K562 (cell line): Measurements from ENCODE around the gene ADAMTS14. TPM values are rescaled to one million over a fixed set of nuclear protein-coding genes. Genes with fewer than 3 reads are reported as not detected.

Source experiments
- CTCFL ChIP-seq: IDR thresholded peaks from 2 replicates; pipeline ENCODE4 v1.6.1; 2011; ENCODE audit warnings: borderline replicate concordance, low read depth, mild to moderate bottlenecking, moderate library complexity, low read length; ENCODE audit not compliant: insufficient read depth, poor library complexity, severe bottlenecking
- DACH1 ChIP-seq: fragments of 450-650 bp; IDR thresholded peaks from 2 replicates; pipeline ENCODE4 v1.6.1; 2018; ENCODE audit not compliant: partially characterized antibody
- DPF2 ChIP-seq: fragments of 450-650 bp; IDR thresholded peaks from 2 replicates; pipeline ENCODE4 v1.6.1; 2016
- EZH2 ChIP-seq: IDR thresholded peaks from 2 replicates; pipeline ENCODE4 v1.6.1; 2012; ENCODE audit warnings: low read depth, mild to moderate bottlenecking, inconsistent platforms, low read length, borderline replicate concordance
- FOXP1 ChIP-seq: sonication (generic); formaldehyde crosslinking; IDR thresholded peaks from 2 replicates; pipeline ENCODE4 v1.8.0; 2022; ENCODE audit warnings: mild to moderate bottlenecking, missing genetic modification reagents
- HDAC2 ChIP-seq: fragments of 450-650 bp; IDR thresholded peaks from 2 replicates; pipeline ENCODE4 v1.6.1; 2016; ENCODE audit warnings: mild to moderate bottlenecking
- HES1 ChIP-seq: fragments of 450-650 bp; IDR thresholded peaks from 2 replicates; pipeline ENCODE4 v1.6.1; 2016; ENCODE audit warnings: low read depth, mild to moderate bottlenecking, moderate library complexity
- MYC ChIP-seq, 2 experiments: fragments of 250-450 bp in 1 of 2; sonication (Bioruptor Pico) in 1 of 2; IDR thresholded peaks; 2 replicates each; pipeline versions ENCODE4 v1.5.1 to v1.6.1; 2012 to 2021; ENCODE audit warnings: low read depth in 2 of 2, borderline replicate concordance in 1 of 2, improper control_type of control experiment in 1 of 2, low read length in 1 of 2, mild to moderate bottlenecking in 1 of 2, moderate library complexity in 1 of 2
- NR2C2 ChIP-seq, 2 experiments: fragments of 200-800 bp in 1 of 2; sonication (Bioruptor generic) in 1 of 2; sonication (generic) in 1 of 2; formaldehyde crosslinking in 1 of 2; IDR thresholded peaks; 2 replicates each; pipeline versions ENCODE4 v1.6.1 to v1.8.0; 2016 to 2022; ENCODE audit warnings: mild to moderate bottlenecking in 1 of 2, missing compliant biosample characterization in 1 of 2, missing genetic modification characterization in 1 of 2, missing genetic modification reagents in 1 of 2
- NR4A1 ChIP-seq, 2 experiments: fragments of 250-450 bp in 1 of 2; fragments of 450-650 bp in 1 of 2; sonication (Bioruptor Pico) in 1 of 2; IDR thresholded peaks; 2 replicates each; pipeline versions ENCODE4 v1.4.0 to v1.6.1; 2016 to 2020; ENCODE audit warnings: mild to moderate bottlenecking in 2 of 2, missing compliant biosample characterization in 1 of 2, missing genetic modification characterization in 1 of 2, moderate library complexity in 1 of 2
- RBFOX2 ChIP-seq: fragments of 200-400 bp; formaldehyde crosslinking; IDR thresholded peaks from 2 replicates; pipeline ENCODE4 v1.6.1; 2017; ENCODE audit warnings: low read depth, mild to moderate bottlenecking, low read length, moderate library complexity
- REST ChIP-seq, 2 experiments: fragments of 450-650 bp; formaldehyde crosslinking in 1 of 2; IDR thresholded peaks; 2 replicates each; pipeline versions ENCODE4 v1.4.0 to v1.6.1; 2014 to 2020; ENCODE audit warnings: mild to moderate bottlenecking in 2 of 2, borderline replicate concordance in 1 of 2, low read depth in 1 of 2
- ZNF589 ChIP-seq: fragments of 200-800 bp; sonication (Bioruptor generic); IDR thresholded peaks from 2 replicates; pipeline ENCODE4 v1.6.1; 2016; ENCODE audit warnings: low read depth, missing genetic modification characterization, missing compliant biosample characterization
- polyA plus RNA-seq, 8 experiments: library from polyadenylated mRNA; depleted of rRNA in 4 of 8; stranded (reverse) in 5 of 8; unstranded in 3 of 8; fragments of >200 nt; fragmentation: Nextera tagmentation in 2 of 8; fragmentation: Illumina TruSeq in 1 of 8; extraction: Ambion mirVana in 2 of 8; extraction: Trizol in 1 of 8; gene quantifications; 2 replicates each; pipeline versions ENCODE4 v1.2.1 to v1.2.3, GENCODE V29; 2011 to 2014; ENCODE audit warnings: inconsistent platforms in 1 of 8, missing spikeins in 1 of 8
- total RNA-seq, 7 experiments: library from RNA; depleted of rRNA in 6 of 7; stranded (reverse); fragments of >200 nt in 6 of 7; fragmentation: Illumina TruSeq in 2 of 7; extraction: Trizol in 2 of 7; gene quantifications; 2 replicates each; pipeline versions ENCODE4 v1.2.1 to v1.2.3, GENCODE V29; 2011 to 2021; ENCODE audit warnings: low replicate concordance in 1 of 7

The ADAMTS14 gene
- total and polyA plus RNA-seq, 9 of the 15 experiments (the other 6 are each of a cell fraction or from before 2014, with no cell fraction given) = 0.04 to 37.4 (median 15.9) TPM

- TF ChIP-seq MYC (IDR thresholded peaks at IDR 0.05; ENCODE audit: low read depth, low read length) (peak; percentile 59; the same call in 1 of the 2 replicates), MYC (CRISPR knock-in tag; IDR thresholded peaks at IDR 0.05; ENCODE audit: borderline replicate concordance, low read depth) (peak; percentile 9; the same call in 1 of the 2 replicates), HDAC2 (peak; percentile 49; the same call in 1 of the 2 replicates), NR4A1 (CRISPR knock-in tag; IDR thresholded peaks at IDR 0.05) (no peak), NR4A1 (tag; IDR thresholded peaks at IDR 0.05) (0 out of 2 replicates have a peak, but pooled peaks have one; percentile 61), DACH1 (peak; percentile 91), RBFOX2 (peak; percentile 46; the same call in 1 of the 2 replicates), REST (IDR thresholded peaks at IDR 0.05; ENCODE audit: borderline replicate concordance) (0 out of 2 replicates have a peak, but pooled peaks have one; percentile 3), REST (CRISPR knock-in tag; IDR thresholded peaks at IDR 0.05; ENCODE audit: low read depth) (peak; percentile 10; the same call in 1 of the 2 replicates), FOXP1 (CRISPR knock-in tag) (0 out of 2 replicates have a peak, but pooled peaks have one; percentile 19), EZH2 (no peak), HES1 (no peak), NR2C2 (CRISPR knock-in tag; IDR thresholded peaks at IDR 0.05) (no peak), NR2C2 (tag; IDR thresholded peaks at IDR 0.05) (peak; percentile 48; the same call in 1 of the 2 replicates), DPF2 (peak; percentile 64), CTCFL (no peak), ZNF589 (CRISPR knock-in tag) (0 out of 2 replicates have a peak, but pooled peaks have one; percentile 27)
Measured at GRCh38 chr10:70652761-70653657, 19.3 kb upstream of the ADAMTS14 start (continued).
